ENCODE results near the gene SDR9C7. TPM values are rescaled to one million over a fixed set of nuclear protein-coding genes. Genes with fewer than 3 reads are reported as not detected.

The SDR9C7 gene
- total RNA-seq, 1 experiment from 2014 or later: not detected

GRCh38 chr12:56980941-56981530 is 46.8 kb upstream of the SDR9C7 start:
- POLR2A ChIA-PET (ENCODE audit: unreplicated experiment): no interaction called here
- Histone ChIP-seq H3K4me3 (no peak overlapping the region), H2AFZ (no peak overlapping the region), H3F3A (ENCODE audit: insufficient read depth, low read depth) (peaks cover 1% of the 10 kb centered on the region), H3K36me3 (ENCODE audit: low read depth) (no peaks in the 10 kb centered on the region), H3K79me2 (ENCODE audit: low read depth) (no peaks in the 10 kb centered on the region), H3K9me2 (ENCODE audit: insufficient read depth) (no peaks in the 10 kb centered on the region), H3K27ac (no peak overlapping the region), H3K9me3 (ENCODE audit: insufficient read depth, low read depth) (no peaks in the 10 kb centered on the region), H4K20me1 (ENCODE audit: insufficient read depth) (no peaks in the 10 kb centered on the region), H3K27me3 (ENCODE audit: insufficient read depth, low read depth) (no peaks in the 10 kb centered on the region), H3K4me2 (no peak overlapping the region), H3K4me1 (replicated peaks; ENCODE audit: insufficient read depth) (peaks cover 4% of the 10 kb centered on the region)
- TF ChIP-seq EZH2 (IDR thresholded peaks at IDR 0.05; ENCODE audit: low read depth) (no peak), CTCF (conservative IDR thresholded peaks at IDR 0.05) (no peak)
- no TSS peak for BruUV-seq (replicated peaks)
- intact Hi-C loops (cut with micrococcal nuclease; ENCODE audit: unreplicated experiment): no loop called here
- CTCF ChIA-PET: no interaction called here
- DNase-seq: no peak

GRCh38 chr12:56980268-56980667 is 46.1 kb upstream of the SDR9C7 start:
- Histone ChIP-seq H3K9me2 (ENCODE audit: insufficient read depth) (no peaks in the 10 kb centered on the region), H3K4me2 (no peak overlapping the region), H3K27ac (no peak overlapping the region), H4K20me1 (ENCODE audit: insufficient read depth) (no peaks in the 10 kb centered on the region), H2AFZ (no peak overlapping the region), H3F3A (ENCODE audit: insufficient read depth, low read depth) (no peaks in the 10 kb centered on the region), H3K4me1 (replicated peaks; ENCODE audit: insufficient read depth) (no peaks in the 10 kb centered on the region), H3K79me2 (ENCODE audit: low read depth) (no peaks in the 10 kb centered on the region), H3K4me3 (no peak overlapping the region), H3K27me3 (ENCODE audit: insufficient read depth, low read depth) (no peaks in the 10 kb centered on the region), H3K9me3 (ENCODE audit: insufficient read depth, low read depth) (no peaks in the 10 kb centered on the region), H3K36me3 (ENCODE audit: low read depth) (no peaks in the 10 kb centered on the region)
- POLR2A ChIA-PET (ENCODE audit: unreplicated experiment): no interaction called here
- intact Hi-C loops (cut with micrococcal nuclease; ENCODE audit: unreplicated experiment): no loop called here
- TF ChIP-seq EZH2 (IDR thresholded peaks at IDR 0.05; ENCODE audit: low read depth): no peak
- no peak for TF ChIP-seq CTCF (conservative IDR thresholded peaks at IDR 0.05)
- CTCF ChIA-PET: no interaction called here
- no TSS peak for BruUV-seq (replicated peaks)
- DNase-seq: no peak

GRCh38 chr12:56979628-56980027 is 45.4 kb upstream of the SDR9C7 start:
- H2AFZ ChIP-seq: no peak overlapping the region
- no peaks in the 10 kb centered on the region for H3K79me2 ChIP-seq (ENCODE audit: low read depth)
- TF ChIP-seq CTCF (conservative IDR thresholded peaks at IDR 0.05) (no peak), EZH2 (IDR thresholded peaks at IDR 0.05; ENCODE audit: low read depth) (no peak)
- POLR2A ChIA-PET (ENCODE audit: unreplicated experiment): no interaction called here
- no peaks in the 10 kb centered on the region for H3K27me3 ChIP-seq (ENCODE audit: insufficient read depth, low read depth)
- no peak for DNase-seq
- no peak overlapping the region for H3K4me2 ChIP-seq
- H3K9me3 ChIP-seq (ENCODE audit: insufficient read depth, low read depth): no peaks in the 10 kb centered on the region
- H3K27ac ChIP-seq: no peak overlapping the region
- no peaks in the 10 kb centered on the region for H4K20me1 ChIP-seq (ENCODE audit: insufficient read depth)
- intact Hi-C loops (cut with micrococcal nuclease; ENCODE audit: unreplicated experiment): no loop called here
- H3F3A ChIP-seq (ENCODE audit: insufficient read depth, low read depth): no peaks in the 10 kb centered on the region
- H3K4me3 ChIP-seq: no peak overlapping the region
- H3K4me1 ChIP-seq (replicated peaks; ENCODE audit: insufficient read depth): no peaks in the 10 kb centered on the region
- CTCF ChIA-PET: no interaction called here
- H3K36me3 ChIP-seq (ENCODE audit: low read depth): no peaks in the 10 kb centered on the region
- no peaks in the 10 kb centered on the region for H3K9me2 ChIP-seq (ENCODE audit: insufficient read depth)
- no TSS peak for BruUV-seq (replicated peaks)
